ENCODE measurements around the gene ERAS.

ERAS gene

DNA sequence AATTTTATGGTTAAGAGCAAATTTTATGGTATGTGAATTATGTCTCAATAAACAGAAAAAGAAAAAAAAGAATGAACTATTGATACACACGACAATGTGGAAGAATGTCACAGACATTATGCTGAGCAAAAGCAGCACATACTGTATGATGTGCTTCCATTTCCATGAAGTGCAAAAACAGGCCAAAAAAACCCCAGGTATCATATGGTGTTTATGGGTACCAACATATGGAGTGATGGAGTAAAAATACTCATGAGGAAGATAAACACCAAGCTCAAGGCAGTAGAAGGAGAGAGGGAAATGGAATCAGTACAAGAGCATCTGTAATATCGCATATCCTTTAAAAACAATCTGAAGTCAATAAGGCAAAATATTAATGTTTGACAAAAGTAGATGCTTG, 44.1 kb upstream of the ERAS start:
- TF ChIP-seq, protein P1, sequence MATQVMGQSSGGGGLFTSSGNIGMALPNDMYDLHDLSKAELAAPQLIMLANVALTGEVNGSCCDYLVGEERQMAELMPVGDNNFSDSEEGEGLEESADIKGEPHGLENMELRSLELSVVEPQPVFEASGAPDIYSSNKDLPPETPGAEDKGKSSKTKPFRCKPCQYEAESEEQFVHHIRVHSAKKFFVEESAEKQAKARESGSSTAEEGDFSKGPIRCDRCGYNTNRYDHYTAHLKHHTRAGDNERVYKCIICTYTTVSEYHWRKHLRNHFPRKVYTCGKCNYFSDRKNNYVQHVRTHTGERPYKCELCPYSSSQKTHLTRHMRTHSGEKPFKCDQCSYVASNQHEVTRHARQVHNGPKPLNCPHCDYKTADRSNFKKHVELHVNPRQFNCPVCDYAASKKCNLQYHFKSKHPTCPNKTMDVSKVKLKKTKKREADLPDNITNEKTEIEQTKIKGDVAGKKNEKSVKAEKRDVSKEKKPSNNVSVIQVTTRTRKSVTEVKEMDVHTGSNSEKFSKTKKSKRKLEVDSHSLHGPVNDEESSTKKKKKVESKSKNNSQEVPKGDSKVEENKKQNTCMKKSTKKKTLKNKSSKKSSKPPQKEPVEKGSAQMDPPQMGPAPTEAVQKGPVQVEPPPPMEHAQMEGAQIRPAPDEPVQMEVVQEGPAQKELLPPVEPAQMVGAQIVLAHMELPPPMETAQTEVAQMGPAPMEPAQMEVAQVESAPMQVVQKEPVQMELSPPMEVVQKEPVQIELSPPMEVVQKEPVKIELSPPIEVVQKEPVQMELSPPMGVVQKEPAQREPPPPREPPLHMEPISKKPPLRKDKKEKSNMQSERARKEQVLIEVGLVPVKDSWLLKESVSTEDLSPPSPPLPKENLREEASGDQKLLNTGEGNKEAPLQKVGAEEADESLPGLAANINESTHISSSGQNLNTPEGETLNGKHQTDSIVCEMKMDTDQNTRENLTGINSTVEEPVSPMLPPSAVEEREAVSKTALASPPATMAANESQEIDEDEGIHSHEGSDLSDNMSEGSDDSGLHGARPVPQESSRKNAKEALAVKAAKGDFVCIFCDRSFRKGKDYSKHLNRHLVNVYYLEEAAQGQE (IDR thresholded peaks at IDR 0.05; ENCODE audit: low read depth): no peak
- TF ChIP-seq CEBPB (IDR thresholded peaks at IDR 0.05) (no peak), USF1 (IDR thresholded peaks at IDR 0.05) (no peak), YY1 (IDR thresholded peaks at IDR 0.05; ENCODE audit: low read depth) (no peak)

DNA sequence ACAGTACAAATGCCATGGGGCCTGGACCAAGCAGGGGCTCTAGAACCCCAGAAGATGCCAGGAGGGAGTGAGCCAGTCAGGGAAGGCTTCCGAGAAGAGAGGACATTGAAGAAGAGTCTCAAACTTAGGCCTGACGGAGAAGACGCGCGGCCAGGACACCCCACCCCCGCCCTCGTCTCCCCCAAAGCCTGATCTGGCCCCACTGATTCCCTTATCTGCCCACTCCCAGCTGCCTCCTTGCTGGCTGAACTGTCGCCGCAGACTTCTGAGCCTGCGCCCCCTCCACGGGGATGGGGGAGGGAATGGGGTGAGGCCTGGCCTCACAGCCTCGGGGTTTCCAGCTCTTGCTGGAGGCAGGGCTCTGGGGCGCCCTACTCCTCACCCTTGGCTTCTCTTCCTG, 43.5 kb upstream of the ERAS start:
- no peak for TF ChIP-seq EGR1 (IDR thresholded peaks at IDR 0.05)

- no peak for TF ChIP-seq EP300 (IDR thresholded peaks at IDR 0.05; ENCODE audit: borderline replicate concordance)
- TF ChIP-seq ZBTB7A (IDR thresholded peaks at IDR 0.05; ENCODE audit: low read depth): no peak
- no peak for TF ChIP-seq TEAD4 (IDR thresholded peaks at IDR 0.05)
- TF ChIP-seq, protein P1 (IDR thresholded peaks at IDR 0.05; ENCODE audit: low read depth): no peak
- no peak for TF ChIP-seq TAF1 (IDR thresholded peaks at IDR 0.05; ENCODE audit: low read depth)
- no peak for TF ChIP-seq YY1 (IDR thresholded peaks at IDR 0.05; ENCODE audit: low read depth)
- no peak for TF ChIP-seq MAX (IDR thresholded peaks at IDR 0.05)
- TF ChIP-seq FOXM1 (IDR thresholded peaks at IDR 0.05; ENCODE audit: borderline replicate concordance, low read depth): no peak
- no peak for TF ChIP-seq EGR1 (IDR thresholded peaks at IDR 0.05)
- no peak for TF ChIP-seq NFIC (IDR thresholded peaks at IDR 0.05)
- no peak for TF ChIP-seq CREB1 (IDR thresholded peaks at IDR 0.05; ENCODE audit: low read depth)
- TF ChIP-seq USF1 (IDR thresholded peaks at IDR 0.05): no peak
- TF ChIP-seq RAD21 (IDR thresholded peaks at IDR 0.05; ENCODE audit: low read depth): no peak
- no peak for TF ChIP-seq TCF12 (IDR thresholded peaks at IDR 0.05; ENCODE audit: low read depth)
- TF ChIP-seq CEBPB (IDR thresholded peaks at IDR 0.05): no peak
These were observed 41.6 kb upstream of the ERAS start for GRCh38 chrX:48784726-48785125.

GRCh38 chrX:48785186-48785539, 41.1 kb upstream of the ERAS start:
- TF ChIP-seq MAX (IDR thresholded peaks at IDR 0.05) (no peak), RAD21 (IDR thresholded peaks at IDR 0.05; ENCODE audit: low read depth) (no peak), TEAD4 (IDR thresholded peaks at IDR 0.05) (no peak), TCF12 (IDR thresholded peaks at IDR 0.05; ENCODE audit: low read depth) (no peak), NFIC (IDR thresholded peaks at IDR 0.05) (no peak), FOXM1 (IDR thresholded peaks at IDR 0.05; ENCODE audit: borderline replicate concordance, low read depth) (no peak)

- TF ChIP-seq TAF1 (IDR thresholded peaks at IDR 0.05; ENCODE audit: low read depth) (no peak), YY1 (IDR thresholded peaks at IDR 0.05; ENCODE audit: low read depth) (no peak), CREB1 (IDR thresholded peaks at IDR 0.05; ENCODE audit: low read depth) (no peak), TCF12 (IDR thresholded peaks at IDR 0.05; ENCODE audit: low read depth) (no peak), TEAD4 (IDR thresholded peaks at IDR 0.05) (no peak), EP300 (IDR thresholded peaks at IDR 0.05; ENCODE audit: borderline replicate concordance) (no peak), USF1 (IDR thresholded peaks at IDR 0.05) (no peak), FOXM1 (IDR thresholded peaks at IDR 0.05; ENCODE audit: borderline replicate concordance, low read depth) (no peak), RAD21 (IDR thresholded peaks at IDR 0.05; ENCODE audit: low read depth) (no peak), CEBPB (IDR thresholded peaks at IDR 0.05) (no peak)
- TF ChIP-seq, protein P1 (IDR thresholded peaks at IDR 0.05; ENCODE audit: low read depth): no peak
These were observed 40.6 kb upstream of the ERAS start for GRCh38 chrX:48785540-48786214.
